OCI-LY3 (cell line): ENCODE results near the gene RBM42.
A peak's percentile ranks its signal among the peaks of the same experiment; 100 is the strongest.
"Not testable (repeated sequence)": the region's sequence is repeated elsewhere in the genome, so short reads cannot be mapped to it uniquely, and the experiment has no call there.

Source experiments
- H2AFZ ChIP-seq: fragments of 200-600, 300-600 bp; shearing (Covaris generic); 2 replicates; pipeline ENCODE4 v1.6.0; 2014; ENCODE audit warnings: antibody characterized with exemption, low read depth, low read length
- H3K27ac ChIP-seq: fragments of 200-600, 300-600 bp; sonication (generic); 2 replicates; pipeline ENCODE4 v1.5.1; 2014; ENCODE audit warnings: mild to moderate bottlenecking, low read length, moderate library complexity, mixed read lengths
- H3K27me3 ChIP-seq: fragments of 200-600, 300-600 bp; sonication (generic); 2 replicates; pipeline ENCODE4 v1.6.1; 2014; ENCODE audit warnings: low read depth, low read length, mixed read lengths
- H3K36me3 ChIP-seq: fragments of 200-600, 300-600 bp; sonication (generic); replicated peaks from 2 replicates; pipeline ENCODE3; 2014; ENCODE audit warnings: low read depth, low read length, mixed read lengths
- H3K4me1 ChIP-seq: fragments of 300-600, 200-600 bp; sonication (generic); 2 replicates; pipeline ENCODE4 v1.6.1; 2014; ENCODE audit warnings: low read length, mixed read lengths
- H3K4me2 ChIP-seq: fragments of 200-600, 300-600 bp; sonication (generic); 2 replicates; pipeline ENCODE4 v1.6.1; 2014; ENCODE audit warnings: low read length, mixed read lengths
- H3K4me3 ChIP-seq: fragments of 300-600, 200-600 bp; sonication (generic); 2 replicates; pipeline ENCODE4 v1.5.1; 2014; ENCODE audit warnings: antibody characterized with exemption, mild to moderate bottlenecking, low read length, moderate library complexity
- H3K79me2 ChIP-seq: fragments of 300-600, 200-600 bp; shearing (Covaris generic); 2 replicates; pipeline ENCODE4 v1.6.1; 2014; ENCODE audit warnings: mild to moderate bottlenecking, low read length, mixed read lengths
- H3K9ac ChIP-seq: fragments of 300-600, 200-600 bp; shearing (Covaris generic); 2 replicates; pipeline ENCODE4 v1.6.0; 2014; ENCODE audit warnings: mild to moderate bottlenecking, low read length, moderate library complexity
- H3K9me3 ChIP-seq: fragments of 200-600, 300-600 bp; shearing (Covaris generic); 2 replicates; pipeline ENCODE4 v1.6.1; 2014; ENCODE audit warnings: low read length, mixed read lengths; ENCODE audit not compliant: insufficient read depth
- H4K20me1 ChIP-seq: fragments of 200-600, 300-600 bp; sonication (generic); 2 replicates; pipeline ENCODE4 v1.6.1; 2016; ENCODE audit warnings: low read length, mixed read lengths; ENCODE audit not compliant: insufficient read depth
- CTCF ChIP-seq: fragments of 200-600, 300-600 bp; sonication (generic); IDR thresholded peaks from 2 replicates; pipeline ENCODE4 v1.5.1; 2014; ENCODE audit warnings: antibody characterized with exemption, low read length, low read depth
- EZH2phosphoT487 ChIP-seq: fragments of 200-600 bp; shearing (Covaris generic); IDR thresholded peaks from 2 replicates; pipeline ENCODE4 v1.6.1; 2018; ENCODE audit warnings: antibody characterized with exemption, mixed run types, low read depth

Gene RBM42

GRCh38 chr19:35590875-35591274, 38.0 kb upstream of the RBM42 start:
- H3K79me2 ChIP-seq = no peaks in the 10 kb centered on the region
- TF ChIP-seq CTCF (no peak), EZH2phosphoT487 (no peak)
- no peaks in the 10 kb centered on the region for H3K4me1 ChIP-seq
- no peak overlapping the region for H3K27ac ChIP-seq
- H3K4me3 ChIP-seq = no peak overlapping the region
- H3K9me3 ChIP-seq = no peaks in the 10 kb centered on the region
- no peaks in the 10 kb centered on the region for H3K36me3 ChIP-seq
- no peaks in the 10 kb centered on the region for H4K20me1 ChIP-seq
- 0 out of 2 replicates have a peak, but pooled peaks cover 5% of the 10 kb centered on the region for H3K27me3 ChIP-seq
- no peak overlapping the region for H3K9ac ChIP-seq
- no peak overlapping the region for H3K4me2 ChIP-seq
- H2AFZ ChIP-seq = no peak overlapping the region

GRCh38 chr19:35592226-35592625, 36.6 kb upstream of the RBM42 start:
- H3K36me3 ChIP-seq = no peaks in the 10 kb centered on the region
- H4K20me1 ChIP-seq = no peaks in the 10 kb centered on the region
- no peak overlapping the region for H3K4me3 ChIP-seq
- H3K27ac ChIP-seq = no peak overlapping the region
- H3K27me3 ChIP-seq = 0 out of 2 replicates have a peak, but pooled peaks cover 2% of the 10 kb centered on the region
- H3K4me1 ChIP-seq = no peaks in the 10 kb centered on the region
- no peak overlapping the region for H3K9ac ChIP-seq
- H3K4me2 ChIP-seq = peak overlapping the region; percentile 4; the same call in 1 of the 2 replicates
- peak overlapping the region; percentile 50; the same call in 1 of the 2 replicates for H2AFZ ChIP-seq
- no peaks in the 10 kb centered on the region for H3K9me3 ChIP-seq
- H3K79me2 ChIP-seq = no peaks in the 10 kb centered on the region
- TF ChIP-seq CTCF (peak; percentile 87), EZH2phosphoT487 (no peak)

- not testable (repeated sequence) for H3K4me2 ChIP-seq, H3K79me2 ChIP-seq, H3K9ac ChIP-seq, H3K4me3 ChIP-seq, H3K9me3 ChIP-seq, H3K4me1 ChIP-seq, H2AFZ ChIP-seq, H4K20me1 ChIP-seq, H3K36me3 ChIP-seq, H3K27ac ChIP-seq
- peaks cover 10% of the 10 kb centered on the region for H3K27me3 ChIP-seq
Observed at GRCh38 chr19:35595026-35595425, 33.8 kb upstream of the RBM42 start.

GRCh38 chr19:35595928-35596327, 32.9 kb upstream of the RBM42 start:
- Histone ChIP-seq H3K4me2 (no peak overlapping the region), H3K36me3 (no peaks in the 10 kb centered on the region), H4K20me1 (no peaks in the 10 kb centered on the region), H2AFZ (no peak overlapping the region), H3K4me3 (no peak overlapping the region), H3K9ac (no peak overlapping the region), H3K27me3 (peaks cover 10% of the 10 kb centered on the region), H3K4me1 (no peaks in the 10 kb centered on the region), H3K9me3 (no peaks in the 10 kb centered on the region), H3K79me2 (no peaks in the 10 kb centered on the region), H3K27ac (no peak overlapping the region)
- no peak for TF ChIP-seq EZH2phosphoT487

GRCh38 chr19:35596366-35596999, 32.4 kb upstream of the RBM42 start:
- Histone ChIP-seq H3K79me2 (no peaks in the 10 kb centered on the region), H3K9me3 (no peaks in the 10 kb centered on the region), H3K9ac (no peak overlapping the region), H3K27me3 (peaks cover 10% of the 10 kb centered on the region), H3K4me1 (no peaks in the 10 kb centered on the region), H4K20me1 (no peaks in the 10 kb centered on the region), H2AFZ (no peak overlapping the region), H3K27ac (no peak overlapping the region), H3K4me2 (no peak overlapping the region), H3K4me3 (no peak overlapping the region), H3K36me3 (no peaks in the 10 kb centered on the region)
- TF ChIP-seq CTCF = no peak
- TF ChIP-seq EZH2phosphoT487 = no peak
